Upper lobe of left lung (tissue), 6 donors: ENCODE measurements around the gene UPF3B. TPM values are rescaled to one million over a fixed set of nuclear protein-coding genes. Genes with fewer than 3 reads are reported as not detected.
"Not testable (repeated sequence)": the region's sequence is repeated elsewhere in the genome, so short reads cannot be mapped to it uniquely, and the experiment has no call there.

Experiments
- ATAC-seq, 2 donors: fragments of 200-7000 bp; cut with Tn5 transposase; one replicate each; pipeline ENCODE4 v1.9.1; 2022; ENCODE audit warnings: mild to moderate bottlenecking in 2 of 2, moderate library complexity in 2 of 2; ENCODE audit not compliant: low FRiP score in 2 of 2
- DNase-seq, 2 donors: peaks; one replicate each; pipeline ENCODE4 v3.0.0-alpha.2; 2019 to 2020
- H3K27ac ChIP-seq, 4 donors: fragments of 200-600 bp; sonication (generic); one replicate each; pipeline ENCODE4 v1.5.1; 2016 to 2019
- H3K27me3 ChIP-seq, 4 donors: fragments of 200-600 bp; sonication (generic); one replicate each; pipeline ENCODE4 v1.5.1; 2017 to 2019
- H3K36me3 ChIP-seq, 4 donors: fragments of 200-600 bp; sonication (generic); one replicate each; pipeline ENCODE4 v1.5.1; 2016 to 2019
- H3K4me1 ChIP-seq, 4 donors: fragments of 200-600 bp; sonication (generic); one replicate each; pipeline ENCODE4 v1.5.1; 2018 to 2019
- H3K4me3 ChIP-seq, 4 donors: fragments of 200-600 bp; sonication (generic); one replicate each; pipeline ENCODE4 v1.5.1; 2017 to 2019; ENCODE audit warnings: mild to moderate bottlenecking in 2 of 4, moderate library complexity in 1 of 4
- H3K9me3 ChIP-seq, 4 donors: fragments of 200-600 bp; sonication (generic); one replicate each; pipeline ENCODE4 v1.5.1; 2018 to 2019
- EP300 ChIP-seq, 4 donors: sonication (generic); formaldehyde crosslinking; IDR thresholded peaks; one replicate each; pipeline ENCODE4 v1.5.1; 2017; ENCODE audit warnings: antibody characterized with exemption in 4 of 4, control low read depth in 2 of 4
- POLR2A ChIP-seq, 4 donors: fragments of 450-650 bp; IDR thresholded peaks; one replicate each; pipeline ENCODE4 v1.5.1; 2016 to 2017; ENCODE audit warnings: antibody characterized with exemption in 4 of 4, mild to moderate bottlenecking in 2 of 4
- POLR2AphosphoS5 ChIP-seq, 2 donors: sonication (generic); formaldehyde crosslinking; IDR thresholded peaks; one replicate each; pipeline ENCODE4 v1.5.1; 2017; ENCODE audit warnings: antibody characterized with exemption in 2 of 2
- WGBS, 2 donors: methylation state at CpG; one replicate each; pipeline ENCODE4 v1.1.5; 2017 to 2018; 5-methylcytosine and 5-hydroxymethylcytosine counted together
- total RNA-seq, 6 donors: library from RNA; depleted of rRNA in 4 of 6; stranded (reverse); fragments of >200 nt in 4 of 6; gene quantifications; one replicate each; pipeline versions ENCODE4 v1.1.0 to v1.2.1, GENCODE V29; 2016 to 2021
- TF ChIP-seq, protein P1 (sequence below), 6 experiments: fragments of 450-650 bp in 4 of 6; fragments of 200-600 bp in 2 of 6; sonication (generic) in 2 of 6; IDR thresholded peaks; one replicate each; pipeline ENCODE4 v1.5.1; 2016 to 2019; ENCODE audit warnings: antibody characterized with exemption in 6 of 6
- donor health status: DM: no; HTN: no; CAD: no; lungs with moderate emphysema.
- donor health status: DM: no; HTN: yes; CAD: no; lungs with severe emphysema.

UPF3B gene
- total RNA-seq, 6 donors from 2014 or later: 3.5 to 14.7 (median 7.4) TPM

DNA sequence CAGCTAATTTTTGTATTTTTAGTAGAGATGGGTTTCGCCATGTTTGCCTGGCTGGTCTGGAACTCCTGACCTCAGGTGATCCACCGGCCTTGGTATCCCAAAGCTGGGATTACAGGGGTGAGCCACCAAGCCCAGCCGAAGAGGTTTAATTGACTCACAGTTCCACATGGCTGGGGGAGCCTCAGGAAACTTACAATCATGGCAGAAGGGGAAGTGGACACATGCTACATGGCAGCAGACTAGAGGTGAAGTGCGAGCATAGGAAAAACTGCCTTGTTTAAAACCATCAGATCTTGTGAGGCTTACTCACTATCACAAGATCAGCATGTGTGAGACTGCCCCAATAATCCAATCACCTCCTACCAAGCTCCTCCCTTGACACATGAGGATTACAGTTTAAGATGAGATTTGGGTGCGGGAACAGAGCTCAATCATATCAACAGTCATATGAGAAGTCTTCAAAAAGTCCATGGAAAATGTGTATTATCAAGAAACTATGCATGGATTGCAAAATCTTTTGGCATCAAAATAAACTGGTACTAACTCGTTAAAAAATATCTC, 35.6 kb downstream of the UPF3B start:
- Histone ChIP-seq H3K9me3 (no peaks in the 10 kb centered on the region), H3K27ac (peak overlapping the region in 1 of 4 donors; percentile 15), H3K27me3 (no peaks in the 10 kb centered on the region), H3K4me3 (no peak overlapping the region), H3K4me1 (peaks cover 0 to 4% (median 0%) of the 10 kb centered on the region in 4 donors), H3K36me3 (no peaks in the 10 kb centered on the region)
- DNase-seq: no peak
- 66 to 88% methylated on average over 2 to 6 of the region's 6 CpGs for WGBS, 2 donors
- TF ChIP-seq POLR2A (IDR thresholded peaks at IDR 0.05): no peak
- TF ChIP-seq, protein P1, sequence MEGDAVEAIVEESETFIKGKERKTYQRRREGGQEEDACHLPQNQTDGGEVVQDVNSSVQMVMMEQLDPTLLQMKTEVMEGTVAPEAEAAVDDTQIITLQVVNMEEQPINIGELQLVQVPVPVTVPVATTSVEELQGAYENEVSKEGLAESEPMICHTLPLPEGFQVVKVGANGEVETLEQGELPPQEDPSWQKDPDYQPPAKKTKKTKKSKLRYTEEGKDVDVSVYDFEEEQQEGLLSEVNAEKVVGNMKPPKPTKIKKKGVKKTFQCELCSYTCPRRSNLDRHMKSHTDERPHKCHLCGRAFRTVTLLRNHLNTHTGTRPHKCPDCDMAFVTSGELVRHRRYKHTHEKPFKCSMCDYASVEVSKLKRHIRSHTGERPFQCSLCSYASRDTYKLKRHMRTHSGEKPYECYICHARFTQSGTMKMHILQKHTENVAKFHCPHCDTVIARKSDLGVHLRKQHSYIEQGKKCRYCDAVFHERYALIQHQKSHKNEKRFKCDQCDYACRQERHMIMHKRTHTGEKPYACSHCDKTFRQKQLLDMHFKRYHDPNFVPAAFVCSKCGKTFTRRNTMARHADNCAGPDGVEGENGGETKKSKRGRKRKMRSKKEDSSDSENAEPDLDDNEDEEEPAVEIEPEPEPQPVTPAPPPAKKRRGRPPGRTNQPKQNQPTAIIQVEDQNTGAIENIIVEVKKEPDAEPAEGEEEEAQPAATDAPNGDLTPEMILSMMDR (IDR thresholded peaks at IDR 0.05): no peak
- TF ChIP-seq POLR2AphosphoS5 (IDR thresholded peaks at IDR 0.05): no peak
- TF ChIP-seq EP300 (IDR thresholded peaks at IDR 0.05): no peak
- ATAC-seq: no peak

GRCh38 chrX:119816300-119816699, 36.5 kb downstream of the UPF3B start:
- Histone ChIP-seq H3K27me3 (no peaks in the 10 kb centered on the region), H3K9me3 (no peaks in the 10 kb centered on the region), H3K36me3 (no peaks in the 10 kb centered on the region), H3K27ac (no peak overlapping the region), H3K4me1 (peaks cover 0 to under 1% (median 0%) of the 10 kb centered on the region in 4 donors), H3K4me3 (no peak overlapping the region)
- no peak for ATAC-seq
- no peak for DNase-seq
- TF ChIP-seq, protein P1 (IDR thresholded peaks at IDR 0.05): no peak
- no peak for TF ChIP-seq POLR2AphosphoS5 (IDR thresholded peaks at IDR 0.05)
- no peak for TF ChIP-seq POLR2A (IDR thresholded peaks at IDR 0.05)
- no peak for TF ChIP-seq EP300 (IDR thresholded peaks at IDR 0.05)
- WGBS, 2 donors: 71 to 81% methylated on average over 2 to 3 of the region's 3 CpGs

GRCh38 chrX:119809185-119809666, 43.5 kb downstream of the UPF3B start:
- H3K27ac ChIP-seq: no peak overlapping the region
- DNase-seq: no peak
- no peaks in the 10 kb centered on the region for H3K27me3 ChIP-seq
- TF ChIP-seq, protein P1 (IDR thresholded peaks at IDR 0.05): no peak
- no peak for TF ChIP-seq POLR2A (IDR thresholded peaks at IDR 0.05)
- TF ChIP-seq POLR2AphosphoS5 (IDR thresholded peaks at IDR 0.05): no peak
- no peak for ATAC-seq
- H3K4me1 ChIP-seq: no peaks in the 10 kb centered on the region
- WGBS, 2 donors: 50 to 86% methylated on average over 1 of the region's 1 CpG
- H3K9me3 ChIP-seq: no peaks in the 10 kb centered on the region
- no peaks in the 10 kb centered on the region for H3K36me3 ChIP-seq
- H3K4me3 ChIP-seq: no peak overlapping the region

DNA sequence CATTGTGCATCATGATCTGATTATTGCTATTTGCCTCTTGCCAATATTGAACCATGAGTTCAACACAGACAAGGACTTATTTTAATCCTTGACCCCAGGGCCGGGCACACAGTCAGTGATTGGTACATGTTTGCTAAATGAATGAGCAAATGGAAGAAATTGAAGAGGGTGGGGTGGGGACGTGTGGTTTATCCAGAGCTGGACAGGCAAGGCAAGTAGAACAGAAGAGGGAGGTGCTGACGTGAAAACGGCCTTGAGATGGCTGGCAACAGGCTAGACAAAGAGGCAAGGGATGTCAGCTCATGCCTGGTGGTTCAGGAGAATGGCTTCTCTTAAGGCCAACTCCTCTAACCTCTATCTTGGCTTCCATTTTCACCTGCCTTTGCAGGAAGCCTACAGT, 44.3 kb downstream of the UPF3B start:
- not testable (repeated sequence) for H3K36me3 ChIP-seq, H3K27ac ChIP-seq, H3K27me3 ChIP-seq, ATAC-seq, H3K9me3 ChIP-seq, DNase-seq, H3K4me1 ChIP-seq, H3K4me3 ChIP-seq
- 67% methylated on average over 2 of the region's 4 CpGs; no CpG with 5 or more reads in 1 of the 2 donors for WGBS, 2 donors

- no peaks in the 10 kb centered on the region for H3K9me3 ChIP-seq
- no peak overlapping the region for H3K27ac ChIP-seq
- no peak overlapping the region for H3K4me3 ChIP-seq
- no peaks in the 10 kb centered on the region for H3K27me3 ChIP-seq
- TF ChIP-seq EP300 (IDR thresholded peaks at IDR 0.05) (no peak), POLR2A (IDR thresholded peaks at IDR 0.05) (no peak), POLR2AphosphoS5 (IDR thresholded peaks at IDR 0.05) (no peak)
- TF ChIP-seq, protein P1 (IDR thresholded peaks at IDR 0.05): no peak
- no peaks in the 10 kb centered on the region for H3K4me1 ChIP-seq
- 88 to 95% methylated on average over 4 to 8 of the region's 8 CpGs for WGBS, 2 donors
- DNase-seq (no peak), ATAC-seq (no peak)
- H3K36me3 ChIP-seq: no peaks in the 10 kb centered on the region
Measured at GRCh38 chrX:119802546-119802945, 50.2 kb downstream of the UPF3B start.
